ENCODE measurements around the gene EHMT1. TPM values are rescaled to one million over a fixed set of nuclear protein-coding genes. Genes with fewer than 3 reads are reported as not detected.

Gene EHMT1
- total RNA-seq, 2 donors from 2014 or later: 24.1 to 34.6 TPM

DNA sequence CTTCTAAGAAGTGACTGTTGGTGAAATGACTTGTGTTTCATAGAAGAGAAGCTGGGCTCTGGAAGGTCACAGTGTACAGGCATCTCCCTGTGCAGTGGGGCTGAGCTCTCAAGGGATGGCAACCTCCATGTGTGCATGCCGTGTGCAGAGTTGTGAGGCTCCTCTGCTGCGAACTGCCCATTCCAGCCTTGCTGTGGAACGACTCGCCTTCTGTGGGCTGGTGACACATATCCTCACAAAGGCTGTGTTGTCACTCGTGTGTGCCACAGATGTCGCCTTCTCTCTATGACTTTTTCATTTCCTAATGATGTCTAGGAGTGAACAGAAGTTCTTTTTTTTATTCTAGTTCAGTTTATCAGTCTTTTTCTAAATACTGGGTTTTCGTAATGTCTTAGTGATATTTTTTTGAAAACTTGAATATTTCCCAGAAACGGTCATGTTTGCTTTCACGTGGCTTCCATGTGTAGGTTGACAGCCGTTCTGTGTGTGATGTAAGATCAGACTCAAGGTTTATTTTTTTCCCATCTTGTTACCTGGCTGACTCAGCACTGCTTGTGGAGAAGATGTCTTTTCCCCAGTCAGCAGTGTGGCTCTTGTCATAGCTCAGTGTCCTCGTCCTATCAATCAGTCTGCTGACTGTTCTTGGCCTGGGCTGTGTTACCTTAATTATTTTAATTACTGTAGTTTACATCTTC, 201.5 kb downstream of the EHMT1 start:
- Histone ChIP-seq H3K36me3 (peaks cover 60% of the 10 kb centered on the region), H3K4me1 (no peaks in the 10 kb centered on the region), H3K9me3 (peaks cover 0 to 8% of the 10 kb centered on the region in 2 donors), H3K4me3 (no peak overlapping the region), H3K27me3 (no peaks in the 10 kb centered on the region), H3K27ac (no peak overlapping the region)
- no peak for DNase-seq (ENCODE audit: low spot score)
- TF ChIP-seq, protein P1, sequence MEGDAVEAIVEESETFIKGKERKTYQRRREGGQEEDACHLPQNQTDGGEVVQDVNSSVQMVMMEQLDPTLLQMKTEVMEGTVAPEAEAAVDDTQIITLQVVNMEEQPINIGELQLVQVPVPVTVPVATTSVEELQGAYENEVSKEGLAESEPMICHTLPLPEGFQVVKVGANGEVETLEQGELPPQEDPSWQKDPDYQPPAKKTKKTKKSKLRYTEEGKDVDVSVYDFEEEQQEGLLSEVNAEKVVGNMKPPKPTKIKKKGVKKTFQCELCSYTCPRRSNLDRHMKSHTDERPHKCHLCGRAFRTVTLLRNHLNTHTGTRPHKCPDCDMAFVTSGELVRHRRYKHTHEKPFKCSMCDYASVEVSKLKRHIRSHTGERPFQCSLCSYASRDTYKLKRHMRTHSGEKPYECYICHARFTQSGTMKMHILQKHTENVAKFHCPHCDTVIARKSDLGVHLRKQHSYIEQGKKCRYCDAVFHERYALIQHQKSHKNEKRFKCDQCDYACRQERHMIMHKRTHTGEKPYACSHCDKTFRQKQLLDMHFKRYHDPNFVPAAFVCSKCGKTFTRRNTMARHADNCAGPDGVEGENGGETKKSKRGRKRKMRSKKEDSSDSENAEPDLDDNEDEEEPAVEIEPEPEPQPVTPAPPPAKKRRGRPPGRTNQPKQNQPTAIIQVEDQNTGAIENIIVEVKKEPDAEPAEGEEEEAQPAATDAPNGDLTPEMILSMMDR (IDR thresholded peaks at IDR 0.05): no peak

DNA sequence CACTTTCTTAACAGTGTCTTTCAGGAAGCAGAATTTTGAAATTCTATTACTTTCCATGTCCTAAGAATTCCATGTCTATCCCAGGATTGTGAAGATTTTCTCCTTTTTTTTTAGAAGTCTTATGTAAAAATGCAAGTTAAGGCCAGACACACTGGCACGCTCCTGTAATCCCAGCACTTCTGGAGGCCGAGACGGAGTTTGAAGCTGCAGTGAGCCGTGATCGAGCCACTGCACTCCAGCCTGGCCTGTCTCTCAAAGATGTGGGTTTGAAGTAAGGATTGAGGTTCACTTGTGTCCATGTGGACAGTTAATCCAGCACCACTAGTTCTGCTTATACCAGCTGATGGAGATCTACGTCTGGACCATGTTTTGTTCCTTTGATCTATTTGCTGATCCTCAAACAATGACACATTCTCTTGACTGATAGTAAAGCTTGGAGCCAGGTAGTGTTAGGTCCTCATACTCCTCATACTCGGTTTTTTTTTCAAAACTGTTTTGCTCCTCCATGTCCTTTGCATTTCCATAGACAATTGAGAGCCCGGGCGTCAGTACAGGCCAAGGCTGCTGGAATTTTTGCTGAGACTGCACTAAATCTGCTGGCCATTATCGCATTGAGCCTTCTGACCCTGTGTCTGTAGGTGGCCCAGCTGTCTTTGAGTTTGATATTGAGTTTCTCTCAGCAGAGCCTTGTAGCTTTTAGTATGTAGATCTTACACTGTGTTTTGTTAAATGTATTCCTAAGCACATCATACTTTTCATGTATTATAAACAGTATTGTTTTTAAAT, 205.4 kb downstream of the EHMT1 start:
- peaks cover 52% of the 10 kb centered on the region for H3K36me3 ChIP-seq
- no peaks in the 10 kb centered on the region for H3K4me1 ChIP-seq
- H3K27ac ChIP-seq: no peak overlapping the region
- H3K27me3 ChIP-seq: no peaks in the 10 kb centered on the region
- TF ChIP-seq, protein P1 (IDR thresholded peaks at IDR 0.05): no peak
- no peak for DNase-seq (ENCODE audit: low spot score)
- no peak overlapping the region for H3K4me3 ChIP-seq
- peaks cover 0 to 8% of the 10 kb centered on the region in 2 donors for H3K9me3 ChIP-seq

DNA sequence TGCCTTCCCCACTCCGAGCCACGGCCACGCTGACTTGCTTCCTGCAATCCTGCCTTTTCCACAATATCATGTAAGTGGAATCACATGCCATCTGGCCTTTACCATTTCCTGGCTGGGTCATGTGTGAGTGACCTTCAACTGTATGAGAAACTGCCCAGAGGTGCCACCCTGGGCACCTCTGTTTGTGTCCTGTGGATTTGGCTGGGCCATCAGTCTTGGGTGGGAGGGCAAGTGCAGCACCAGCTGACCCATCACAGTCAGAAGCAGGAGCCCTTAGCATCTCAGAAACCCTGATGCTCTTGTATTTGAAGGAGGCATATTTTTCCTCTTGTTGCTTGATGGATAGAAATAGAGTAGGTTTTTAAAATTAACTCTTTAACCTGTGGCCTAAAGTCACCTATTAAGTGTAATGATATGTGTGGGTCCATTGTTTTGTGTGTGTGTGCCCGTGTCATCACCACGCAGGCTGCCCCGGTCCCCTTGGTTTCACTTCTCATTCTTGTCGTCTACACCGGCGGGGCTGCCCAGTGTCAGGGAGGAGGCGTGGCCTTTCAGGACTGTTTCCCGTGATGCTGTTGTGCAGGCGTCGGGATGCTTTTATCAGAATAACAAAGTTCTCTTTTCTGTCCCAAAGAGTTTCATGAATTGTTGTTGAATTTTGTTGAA, 206.7 kb downstream of the EHMT1 start:
- TF ChIP-seq, protein P1 (IDR thresholded peaks at IDR 0.05): no peak
- DNase-seq (ENCODE audit: low spot score): no peak
- peaks cover 46% of the 10 kb centered on the region for H3K36me3 ChIP-seq

DNA sequence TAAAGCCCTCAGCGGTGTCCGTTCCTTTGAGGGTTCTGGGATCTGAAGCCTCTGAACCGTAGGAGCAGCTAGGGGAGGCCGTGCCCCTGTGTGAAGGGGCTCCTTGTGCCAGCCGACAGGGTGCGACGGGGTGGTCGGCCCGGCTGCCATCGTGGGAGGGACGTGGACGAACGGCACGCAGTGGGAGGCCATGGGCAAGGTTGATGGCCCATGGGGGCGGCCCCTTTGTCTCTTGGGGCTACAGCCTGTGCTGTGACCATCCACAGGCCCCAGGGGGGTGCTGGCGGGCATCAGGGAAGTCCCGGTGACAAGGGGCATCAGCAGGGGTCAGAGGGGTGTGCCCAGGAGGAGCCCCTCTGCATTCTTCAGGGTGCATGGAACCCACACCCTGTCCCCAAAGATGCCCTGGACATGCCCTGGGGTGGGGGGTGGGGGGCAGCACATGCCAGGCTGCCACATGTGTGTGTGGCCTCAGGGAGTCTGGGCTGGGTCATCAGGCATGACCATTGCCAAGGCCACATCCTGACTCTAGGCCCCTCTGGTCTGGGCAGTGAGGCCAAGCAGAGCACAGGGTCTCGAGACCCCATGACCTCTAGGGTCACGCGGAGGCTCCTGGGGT, 209.2 kb downstream of the EHMT1 start:
- Histone ChIP-seq H3K36me3 (peaks cover 35% of the 10 kb centered on the region), H3K27me3 (no peaks in the 10 kb centered on the region)
- DNase-seq (ENCODE audit: low spot score): no peak

More for the DNA sequence above, 206.7 kb downstream of the EHMT1 start:
- Histone ChIP-seq H3K4me3 (no peak overlapping the region), H3K27ac (no peak overlapping the region), H3K27me3 (no peaks in the 10 kb centered on the region), H3K4me1 (no peaks in the 10 kb centered on the region), H3K9me3 (peaks cover 0 to 8% of the 10 kb centered on the region in 2 donors)

More for the DNA sequence above, 209.2 kb downstream of the EHMT1 start:
- TF ChIP-seq, protein P1 (IDR thresholded peaks at IDR 0.05): no peak
- Histone ChIP-seq H3K4me3 (no peak overlapping the region), H3K9me3 (no peaks in the 10 kb centered on the region), H3K27ac (no peak overlapping the region), H3K4me1 (no peaks in the 10 kb centered on the region)

All from right atrium auricular region (tissue), 2 donors.